ENCODE results near the gene GPC6.
"Not testable (repeated sequence)": the region's sequence is repeated elsewhere in the genome, so short reads cannot be mapped to it uniquely, and the experiment has no call there.

GPC6 gene

GRCh38 chr13:93226623-93227279, at the start of gene GPC6:
GPC6 (plus strand) TSS chr13:93226807.
- DNase-seq (ENCODE audit: low spot score): no peak

GRCh38 chr13:93180356-93180969, 46.1 kb upstream of the GPC6 start:
- DNase-seq (ENCODE audit: low spot score): no peak

DNA sequence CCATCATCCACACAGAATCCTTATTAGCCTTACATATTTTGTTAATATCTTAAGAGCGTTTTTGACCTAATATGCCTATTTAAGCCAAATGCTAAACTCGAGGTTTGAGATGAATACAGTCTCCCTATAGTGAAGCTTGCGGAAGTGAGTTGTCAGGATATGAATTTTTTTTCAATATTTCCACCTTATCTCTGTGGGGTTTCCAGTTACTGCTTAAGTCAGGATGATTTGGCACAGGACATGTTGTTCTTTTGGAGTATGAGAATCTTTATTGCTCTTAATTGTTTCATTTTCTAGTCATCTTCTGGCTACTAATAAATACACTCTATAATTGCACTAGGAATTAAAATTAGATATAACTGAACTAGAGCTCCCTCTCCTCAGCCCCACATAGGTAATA, 44.2 kb upstream of the GPC6 start:
- no peak for DNase-seq (ENCODE audit: low spot score)

DNA sequence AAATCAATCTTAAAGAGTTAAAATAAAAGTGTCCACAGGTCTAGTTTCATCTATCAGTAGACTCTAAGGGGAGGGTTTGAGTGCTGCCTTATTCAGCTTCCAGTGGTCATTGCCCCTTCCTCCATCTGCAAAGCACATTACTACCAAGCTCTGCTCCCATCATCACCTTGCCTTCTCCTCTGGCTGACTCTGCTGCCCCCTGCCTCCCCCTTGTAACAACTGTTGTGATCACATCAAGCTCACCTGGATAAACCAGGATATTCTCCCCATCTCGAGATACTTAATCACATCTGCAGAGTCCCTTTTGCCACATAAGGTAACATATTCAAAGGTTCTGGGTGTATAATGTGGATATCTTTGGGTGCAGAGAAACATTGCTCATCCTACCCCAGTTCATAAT, 43.3 kb upstream of the GPC6 start:
- DNase-seq (ENCODE audit: low spot score): no peak

GRCh38 chr13:93190006-93190405, 36.6 kb upstream of the GPC6 start:
- DNase-seq (ENCODE audit: low spot score): no peak

DNA sequence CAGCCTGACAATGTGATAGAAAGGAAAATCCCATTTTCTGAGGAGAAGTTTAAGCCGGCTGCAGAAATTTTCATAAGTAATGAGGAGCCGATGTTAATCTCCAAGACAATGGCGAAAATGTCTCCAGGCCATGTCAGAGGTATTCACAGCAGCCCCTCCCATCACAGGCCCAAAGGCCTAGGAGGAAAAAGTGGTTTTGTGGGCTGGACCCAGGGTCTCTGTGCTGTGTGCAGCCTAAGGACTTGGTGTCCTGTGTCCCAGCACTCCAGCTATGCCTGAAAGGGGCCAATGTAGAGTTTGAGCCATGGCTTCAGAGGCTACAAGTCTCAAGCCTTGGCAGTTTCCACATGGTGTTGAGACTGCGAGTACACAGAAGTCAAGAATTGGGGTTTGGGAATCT, 32.9 kb upstream of the GPC6 start:
- DNase-seq (ENCODE audit: low spot score): no peak

GRCh38 chr13:93199856-93200255, 26.8 kb upstream of the GPC6 start:
- no peak for DNase-seq (ENCODE audit: low spot score)

GRCh38 chr13:93200626-93201025, 26.0 kb upstream of the GPC6 start:
- no peak for DNase-seq (ENCODE audit: low spot score)

- no peak for DNase-seq (ENCODE audit: low spot score)
Observed at GRCh38 chr13:93201992-93202558, 24.5 kb upstream of the GPC6 start.

GRCh38 chr13:93206778-93207392, 19.7 kb upstream of the GPC6 start:
- not testable (repeated sequence) for DNase-seq (ENCODE audit: low spot score)

DNA sequence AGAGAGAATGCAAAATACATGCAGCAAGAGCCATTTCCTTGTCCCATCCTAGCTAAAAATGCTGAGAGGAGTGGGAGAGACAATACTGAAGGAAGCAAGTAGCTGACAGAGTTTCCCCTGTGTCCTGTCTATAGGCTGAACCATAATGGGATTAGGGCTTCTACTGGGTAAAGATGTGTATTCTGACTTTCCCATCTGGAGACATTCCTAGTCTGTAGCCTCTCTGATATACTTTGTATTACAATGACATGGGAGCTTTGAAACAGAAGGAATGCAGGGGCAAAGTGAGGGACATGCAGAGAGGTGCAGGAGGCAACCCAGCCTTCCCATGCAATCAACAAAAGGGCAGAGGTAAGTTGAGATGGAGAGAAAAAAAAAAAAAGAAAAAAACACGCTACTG, 10.5 kb upstream of the GPC6 start:
- no peak for DNase-seq (ENCODE audit: low spot score)

DNA sequence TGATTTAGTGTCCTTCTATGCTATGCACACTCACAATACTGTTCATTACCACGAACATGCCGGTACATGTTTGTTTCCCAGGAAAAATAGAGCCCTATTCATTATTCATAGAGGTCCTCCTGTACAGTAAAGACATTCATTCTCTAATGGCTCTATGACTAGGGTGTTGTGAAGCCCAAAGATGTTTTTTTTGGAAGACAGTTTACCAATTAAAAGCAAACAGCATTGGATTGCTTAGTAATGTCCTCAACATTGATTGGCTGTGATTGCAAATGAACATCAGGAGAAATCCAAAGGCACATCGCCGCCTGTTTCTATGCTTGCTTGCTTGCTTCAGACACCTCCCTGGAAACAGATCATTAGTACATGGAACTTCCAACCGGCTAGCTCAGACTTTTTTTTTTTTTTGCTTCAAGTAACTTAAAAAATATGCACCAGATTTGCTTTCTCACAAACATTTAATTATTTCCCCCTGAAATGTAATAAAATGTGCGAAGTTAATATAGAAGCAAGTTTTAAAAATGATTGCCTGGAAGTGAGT, 8.8 kb upstream of the GPC6 start:
- DNase-seq (ENCODE audit: low spot score): no peak

DNA sequence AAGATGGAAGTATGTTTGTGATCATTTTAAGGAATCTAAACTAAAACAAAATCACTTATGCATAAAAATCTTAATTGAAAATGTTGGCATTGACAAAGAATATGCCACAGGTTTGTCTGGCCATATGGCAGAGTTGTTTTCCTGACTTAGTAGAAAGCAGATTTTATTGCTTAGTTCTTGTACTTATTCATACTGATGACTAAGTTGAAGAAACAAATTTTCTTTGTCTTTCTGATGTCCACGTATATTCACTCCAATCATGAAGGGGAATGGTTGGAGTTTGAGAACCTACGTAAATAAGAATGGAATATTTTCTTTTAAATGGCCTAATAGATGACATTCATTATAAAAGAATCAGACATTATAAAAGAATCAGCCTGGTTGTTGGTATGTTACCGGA, 8.0 kb upstream of the GPC6 start:
- DNase-seq (ENCODE audit: low spot score): no peak

DNA sequence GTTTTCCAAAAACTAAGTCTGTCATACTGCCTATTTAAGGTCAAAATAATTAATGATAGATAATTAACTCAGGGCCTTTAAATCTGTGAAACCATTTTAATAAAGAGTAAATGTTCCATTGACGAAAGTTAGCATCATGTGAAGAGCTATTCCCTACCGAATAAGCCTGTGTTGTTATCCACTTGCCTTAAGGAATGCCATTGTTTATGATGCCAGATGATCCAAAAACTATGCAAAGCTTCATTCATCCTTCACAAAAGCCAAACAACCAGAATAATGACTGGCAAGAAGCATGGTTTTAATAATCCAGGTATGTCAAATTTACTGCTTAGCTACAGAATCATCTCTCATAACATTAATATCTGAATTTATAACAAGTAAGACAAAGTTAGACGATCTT, 6.5 kb upstream of the GPC6 start:
- no peak for DNase-seq (ENCODE audit: low spot score)

- DNase-seq (ENCODE audit: low spot score): no peak
Observed at GRCh38 chr13:93222976-93223375, 3.6 kb upstream of the GPC6 start.

DNA sequence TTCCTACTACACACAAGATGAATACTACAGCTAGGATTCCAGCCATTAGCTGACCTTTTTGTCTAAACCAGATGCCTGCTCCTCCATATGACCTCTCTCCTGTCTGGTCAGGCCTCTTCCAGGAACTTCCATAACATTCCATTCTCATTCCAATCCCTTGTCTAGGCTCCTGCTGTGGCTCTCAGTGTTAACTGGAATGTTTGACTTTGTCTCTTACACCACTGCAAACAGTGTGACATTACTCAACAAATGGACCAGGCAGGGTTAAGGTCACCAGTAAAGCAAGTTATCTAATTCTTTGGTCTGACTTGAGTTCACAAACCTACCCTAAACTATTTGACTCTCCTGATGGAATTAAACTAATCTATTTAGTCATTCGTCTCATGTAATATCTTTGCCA, 2.1 kb upstream of the GPC6 start:
- DNase-seq (ENCODE audit: low spot score): no peak

GRCh38 chr13:93225610-93226009, 997 bp upstream of the GPC6 start:
- DNase-seq (ENCODE audit: low spot score): no peak

- DNase-seq (ENCODE audit: low spot score): no peak
Observed at GRCh38 chr13:93226065-93226622, 463 bp upstream of the GPC6 start.

- DNase-seq (ENCODE audit: low spot score): no peak
Observed at GRCh38 chr13:93227280-93227877, 772 bp downstream of the GPC6 start.

GRCh38 chr13:93227878-93228642, 1.5 kb downstream of the GPC6 start:
- peak; percentile 51 for DNase-seq (ENCODE audit: low spot score)

DNA sequence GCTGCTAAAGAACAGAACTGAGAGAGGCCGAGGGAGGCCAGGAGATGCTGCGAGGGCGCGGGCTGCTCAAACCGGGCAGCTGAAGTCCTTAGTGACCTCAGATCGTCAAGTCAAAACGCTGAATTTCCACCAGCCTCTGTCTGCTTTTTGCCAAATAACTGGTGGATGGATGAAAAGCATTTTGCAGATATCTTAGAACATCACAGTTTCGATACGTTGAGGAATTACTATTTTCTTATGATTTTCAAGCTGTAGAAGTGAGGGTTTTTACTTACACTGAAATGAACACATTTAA, 2.0 kb downstream of the GPC6 start:
- DNase-seq (ENCODE audit: low spot score): no peak

Data from kidney capillary endothelial cell (primary cell).